ENCODE measurements around the gene SURF1.
"Not testable (repeated sequence)": the region's sequence is repeated elsewhere in the genome, so short reads cannot be mapped to it uniquely, and the experiment has no call there.

The SURF1 gene

GRCh38 chr9:133382507-133383141 is 26.3 kb upstream of the SURF1 start:
- DNase-seq, result no peak

GRCh38 chr9:133380734-133381133 is 24.4 kb upstream of the SURF1 start:
- DNase-seq, result no peak

- no peak for DNase-seq
Measured at GRCh38 chr9:133379153-133380086, 23.1 kb upstream of the SURF1 start.

- no peak for DNase-seq
Measured at GRCh38 chr9:133378408-133378962, 22.2 kb upstream of the SURF1 start.

GRCh38 chr9:133377721-133378216 is 21.5 kb upstream of the SURF1 start:
- DNase-seq, result no peak

- DNase-seq, result not testable (repeated sequence)
Measured at GRCh38 chr9:133377280-133377679, 21.0 kb upstream of the SURF1 start.

GRCh38 chr9:133375724-133376654 is 19.7 kb upstream of the SURF1 start, which contains the start of the genes STKLD1 and SURF4:
Gene STKLD1, plus strand, starts transcription at chr9:133376366. Its CDS starts 108 bp downstream, at chr9:133376474.
Gene SURF4, minus strand, starts transcription at chr9:133376060. Its CDS starts 91 bp downstream, at chr9:133375969.
- DNase-seq, result peak; percentile 83

- DNase-seq, result peak; percentile 7
Measured at GRCh38 chr9:133375116-133375723, 18.9 kb upstream of the SURF1 start.

- DNase-seq, result peak; percentile 7
Measured at GRCh38 chr9:133374612-133375115, 18.4 kb upstream of the SURF1 start.

- DNase-seq, result no peak
Measured at GRCh38 chr9:133372144-133372543, 15.9 kb upstream of the SURF1 start.

- no peak for DNase-seq
Measured at GRCh38 chr9:133371261-133371711, 15.0 kb upstream of the SURF1 start.

GRCh38 chr9:133370685-133371084 is 14.4 kb upstream of the SURF1 start:
- DNase-seq, result no peak

GRCh38 chr9:133369933-133370332 is 13.6 kb upstream of the SURF1 start:
- no peak for DNase-seq

GRCh38 chr9:133369422-133369821 is 13.1 kb upstream of the SURF1 start:
- no peak for DNase-seq

GRCh38 chr9:133368249-133368881 is 12.1 kb upstream of the SURF1 start:
- DNase-seq, result no peak

GRCh38 chr9:133367778-133368177 is 11.5 kb upstream of the SURF1 start:
- no peak for DNase-seq

- no peak for DNase-seq
Measured at GRCh38 chr9:133367221-133367620, 10.9 kb upstream of the SURF1 start.

- no peak for DNase-seq
Measured at GRCh38 chr9:133366435-133366834, 10.1 kb upstream of the SURF1 start.

- DNase-seq, result no peak
Measured at GRCh38 chr9:133362359-133363044, 6.2 kb upstream of the SURF1 start.

GRCh38 chr9:133361507-133362092 is 5.3 kb upstream of the SURF1 start:
- no peak for DNase-seq

Measured in GF-D8 (cell line).